HEK293 (cell line): Measurements from ENCODE around the gene CHGA.

Source experiments
- CTCF ChIA-PET: fragments of 350-600 bp; formaldehyde crosslinking; extraction: SDS; loops from one replicate; lab custom pipeline; 2021; ENCODE audit warnings: antibody characterized with exemption; lab: Yijun Ruan, JAX
- POLR2A ChIA-PET: fragments of 300-600 bp; formaldehyde crosslinking; extraction: SDS; loops from one replicate; lab custom pipeline; 2020; ENCODE audit warnings: antibody characterized with exemption, inconsistent platforms; lab: Yijun Ruan, JAX
- H3K27ac ChIP-seq: fragments of 200-500 bp; sonication (Bioruptor generic); 2 replicates; pipeline ENCODE4 v1.5.1; 2014; ENCODE audit warnings: low read depth, low read length, control low read depth, inconsistent platforms; ENCODE audit errors: extremely low read depth
- H3K36me3 ChIP-seq, 2 experiments: fragments of 200-500 bp in 1 of 2; sonication (Bioruptor generic) in 1 of 2; 1 replicate in 1 of 2; 2 replicates in 1 of 2; pipeline ENCODE4 v1.5.1; 2014 to 2017; ENCODE audit warnings: inconsistent platforms in 2 of 2, low read length in 2 of 2; ENCODE audit not compliant: control insufficient read depth in 2 of 2, insufficient read depth in 1 of 2
- H3K4me1 ChIP-seq: fragments of 200-500 bp; sonication (Bioruptor generic); 2 replicates; pipeline ENCODE4 v1.5.1; 2014; ENCODE audit warnings: mild to moderate bottlenecking, low read length, inconsistent platforms; ENCODE audit not compliant: control insufficient read depth, insufficient read depth
- H3K4me3 ChIP-seq: 2 replicates; pipeline ENCODE4 v1.5.1; 2011; ENCODE audit warnings: low read depth, mild to moderate bottlenecking, control low read depth, low read length, moderate library complexity
- H3K9me3 ChIP-seq: fragments of 200-500 bp; sonication (Bioruptor generic); 2 replicates; pipeline ENCODE4 v1.5.1; 2014; ENCODE audit warnings: low read depth, low read length, inconsistent platforms; ENCODE audit not compliant: control insufficient read depth, insufficient read depth
- GLI2 ChIP-seq: fragments of 450-650 bp; formaldehyde crosslinking; IDR thresholded peaks from 2 replicates; pipeline ENCODE4; 2017; ENCODE audit warnings: missing biosample characterization, missing genetic modification characterization, low read depth, borderline replicate concordance
- GLI4 ChIP-seq: fragments of 450-650 bp; formaldehyde crosslinking; IDR thresholded peaks from 2 replicates; pipeline ENCODE4 v1.5.1; 2016; ENCODE audit warnings: missing biosample characterization, missing genetic modification characterization
- HIC1 ChIP-seq: fragments of 450-650 bp; formaldehyde crosslinking; IDR thresholded peaks from 2 replicates; pipeline ENCODE4 v1.5.1; 2016; ENCODE audit warnings: missing biosample characterization, missing genetic modification characterization
- HOXA7 ChIP-seq: sonication (generic); formaldehyde crosslinking; IDR thresholded peaks from 2 replicates; pipeline ENCODE4 v1.8.1; 2022; ENCODE audit warnings: missing genetic modification reagents, borderline replicate concordance
- KLF17 ChIP-seq: fragments of 450-650 bp; formaldehyde crosslinking; IDR thresholded peaks from 2 replicates; pipeline ENCODE4 v1.5.1; 2016; ENCODE audit warnings: missing biosample characterization, missing genetic modification characterization
- MYNN ChIP-seq: fragments of 450-650 bp; formaldehyde crosslinking; IDR thresholded peaks from 2 replicates; pipeline ENCODE4 v1.5.1; 2016; ENCODE audit warnings: missing biosample characterization, missing genetic modification characterization, borderline replicate concordance
- MZF1 ChIP-seq: fragments of 450-650 bp; formaldehyde crosslinking; IDR thresholded peaks from 2 replicates; pipeline ENCODE4 v1.5.1; 2017; ENCODE audit warnings: missing biosample characterization, missing genetic modification characterization, borderline replicate concordance
- YY1 ChIP-seq: fragments of 450-650 bp; formaldehyde crosslinking; IDR thresholded peaks from 2 replicates; pipeline ENCODE4 v1.5.1; 2018; ENCODE audit warnings: missing biosample characterization, missing genetic modification characterization
- ZBTB6 ChIP-seq: fragments of 450-650 bp; formaldehyde crosslinking; IDR thresholded peaks from 2 replicates; pipeline ENCODE4 v1.5.1; 2017; ENCODE audit warnings: missing biosample characterization, missing genetic modification characterization
- ZFP3 ChIP-seq: fragments of 450-650 bp; formaldehyde crosslinking; IDR thresholded peaks from 2 replicates; pipeline ENCODE4 v1.5.1; 2016; ENCODE audit warnings: low read depth, missing biosample characterization, missing genetic modification characterization
- ZNF10 ChIP-seq: fragments of 450-650 bp; formaldehyde crosslinking; IDR thresholded peaks from 2 replicates; pipeline ENCODE4 v1.5.1; 2017; ENCODE audit warnings: missing biosample characterization, missing genetic modification characterization
- ZNF138 ChIP-seq: fragments of 450-650 bp; formaldehyde crosslinking; IDR thresholded peaks from 2 replicates; pipeline ENCODE4 v1.5.1; 2016; ENCODE audit warnings: missing biosample characterization, missing genetic modification characterization, borderline replicate concordance
- ZNF140 ChIP-seq: fragments of 450-650 bp; formaldehyde crosslinking; IDR thresholded peaks from 2 replicates; pipeline ENCODE4 v1.5.1; 2016; ENCODE audit warnings: missing biosample characterization, missing genetic modification characterization
- ZNF184 ChIP-seq: fragments of 450-650 bp; IDR thresholded peaks from 2 replicates; pipeline ENCODE4 v1.5.1; 2018; ENCODE audit warnings: missing biosample characterization, mild to moderate bottlenecking, missing genetic modification characterization
- ZNF223 ChIP-seq: fragments of 450-650 bp; formaldehyde crosslinking; IDR thresholded peaks from 2 replicates; pipeline ENCODE4 v1.5.1; 2016; ENCODE audit warnings: missing biosample characterization, missing genetic modification characterization
- ZNF391 ChIP-seq: fragments of 450-650 bp; formaldehyde crosslinking; IDR thresholded peaks from 2 replicates; pipeline ENCODE4 v1.5.1; 2016; ENCODE audit warnings: low read depth, missing biosample characterization, missing genetic modification characterization, borderline replicate concordance
- ZNF404 ChIP-seq: fragments of 450-650 bp; formaldehyde crosslinking; IDR thresholded peaks from 2 replicates; pipeline ENCODE4 v1.5.1; 2017; ENCODE audit warnings: missing biosample characterization, missing genetic modification characterization
- ZNF623 ChIP-seq: fragments of 450-650 bp; formaldehyde crosslinking; IDR thresholded peaks from 2 replicates; pipeline ENCODE4 v1.5.1; 2016; ENCODE audit warnings: missing biosample characterization, missing genetic modification characterization
- ZNF704 ChIP-seq: fragments of 450-650 bp; formaldehyde crosslinking; IDR thresholded peaks from 2 replicates; pipeline ENCODE4 v1.5.1; 2016; ENCODE audit warnings: missing biosample characterization, missing genetic modification characterization
- ZNF792 ChIP-seq: fragments of 450-650 bp; formaldehyde crosslinking; IDR thresholded peaks from 2 replicates; pipeline ENCODE4 v1.5.1; 2016; ENCODE audit warnings: missing biosample characterization, missing genetic modification characterization
- ZSCAN30 ChIP-seq: fragments of 450-650 bp; IDR thresholded peaks from 2 replicates; pipeline ENCODE4 v1.5.1; 2018; ENCODE audit warnings: missing biosample characterization, mild to moderate bottlenecking, missing genetic modification characterization, moderate library complexity

The CHGA gene

GRCh38 chr14:92917956-92918355 lies 5.0 kb upstream of the CHGA start:
- H3K36me3 ChIP-seq = no peaks in the 10 kb centered on the region
- CTCF ChIA-PET = interaction anchor here (0.5 to 0.6 kb wide), 2 partner anchors 242 to 715 kb away, joined by 3 to 4 read pairs; no protein-coding TSS in a partner anchor

GRCh38 chr14:92920001-92920400 lies 2.9 kb upstream of the CHGA start:
- H3K36me3 ChIP-seq = no peaks in the 10 kb centered on the region
- no peaks in the 10 kb centered on the region for H3K9me3 ChIP-seq
- no peak overlapping the region for H3K27ac ChIP-seq
- no peaks in the 10 kb centered on the region for H3K4me1 ChIP-seq
- no peak overlapping the region for H3K4me3 ChIP-seq
- ChIA-PET POLR2A (no interaction called here), CTCF (no interaction called here)
- TF ChIP-seq HIC1 (tag by site-specific recombination) (no peak), ZBTB6 (tag by site-specific recombination) (no peak), HOXA7 (CRISPR knock-in tag) (no peak), ZNF140 (tag by site-specific recombination) (no peak), KLF17 (tag by site-specific recombination) (no peak), ZNF223 (tag by site-specific recombination) (no peak), ZNF391 (tag by site-specific recombination) (no peak), ZSCAN30 (tag by site-specific recombination) (no peak), ZNF792 (no peak), ZNF138 (no peak), MZF1 (tag by site-specific recombination) (no peak), YY1 (tag by site-specific recombination) (no peak)

More at GRCh38 chr14:92917956-92918355, 5.0 kb upstream of the CHGA start:
- H3K4me1 ChIP-seq = no peaks in the 10 kb centered on the region
- POLR2A ChIA-PET = no interaction called here
- no peak overlapping the region for H3K4me3 ChIP-seq
- no peak overlapping the region for H3K27ac ChIP-seq
- TF ChIP-seq ZNF623 (tag by site-specific recombination) (peak; percentile 95), ZNF704 (tag by site-specific recombination) (no peak)
- H3K9me3 ChIP-seq = no peaks in the 10 kb centered on the region

GRCh38 chr14:92922155-92922735 lies 705 bp upstream of the CHGA start:
- no peaks in the 10 kb centered on the region for H3K9me3 ChIP-seq
- H3K4me1 ChIP-seq = no peaks in the 10 kb centered on the region
- H3K36me3 ChIP-seq = no peaks in the 10 kb centered on the region
- no peak overlapping the region for H3K4me3 ChIP-seq
- TF ChIP-seq ZNF404 (tag by site-specific recombination) (no peak), ZSCAN30 (tag by site-specific recombination) (no peak), ZNF10 (tag by site-specific recombination) (no peak), KLF17 (tag by site-specific recombination) (no peak), GLI2 (tag by site-specific recombination) (no peak), MYNN (tag by site-specific recombination) (peak; percentile 83), ZFP3 (tag by site-specific recombination) (no peak), GLI4 (tag by site-specific recombination) (no peak), ZNF184 (no peak)
- no peak overlapping the region for H3K27ac ChIP-seq
- ChIA-PET POLR2A (no interaction called here), CTCF (interaction anchor here (0.6 to 0.9 kb wide), 2 partner anchors 9 to 1544 kb away, joined by 3 read pairs; no protein-coding TSS in a partner anchor)
